Measurements from ENCODE around the gene PRDM11. TPM values are rescaled to one million over a fixed set of nuclear protein-coding genes. Genes with fewer than 3 reads are reported as not detected.

PRDM11 gene
- total RNA-seq, 1 experiment from 2014 or later, result 8.1 TPM

DNA sequence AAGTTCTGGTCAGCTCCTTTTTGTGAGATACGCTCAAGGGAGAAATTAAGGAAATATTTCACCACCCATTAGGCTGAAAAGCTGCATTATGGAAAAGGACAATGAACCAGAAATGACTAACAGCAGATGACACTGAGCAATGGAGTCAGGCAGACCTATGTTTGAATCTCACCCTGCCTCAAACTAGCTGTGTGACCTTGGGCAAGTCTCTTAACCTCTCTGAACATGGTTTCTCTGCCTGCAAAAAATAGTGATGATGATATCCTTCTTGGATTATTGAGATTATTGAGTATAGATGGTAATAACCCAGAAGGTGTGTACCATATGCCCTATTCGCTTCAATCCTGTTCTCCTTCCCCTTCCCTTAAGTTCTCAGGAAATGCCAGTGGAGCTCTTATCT is 2.9 kb upstream of the PRDM11 start:
- DNase-seq, result no peak
- intact Hi-C loops (cut with micrococcal nuclease; ENCODE audit: unreplicated experiment), result no loop called here
- BruUV-seq (replicated peaks), result no TSS peak
- H3K27me3 Mint-ChIP-seq (ENCODE audit: unreplicated experiment), result peaks cover 68% of the 10 kb centered on the region
- no peak overlapping the region for H3K4me3 Mint-ChIP-seq (ENCODE audit: low read depth, unreplicated experiment)
- CTCF ChIA-PET, result no interaction called here
- peaks cover under 1% of the 10 kb centered on the region for H3K4me1 Mint-ChIP-seq (ENCODE audit: low read depth, unreplicated experiment)
- H3K36me3 Mint-ChIP-seq (ENCODE audit: insufficient read depth, unreplicated experiment), result peaks cover 22% of the 10 kb centered on the region
- H3K27ac Mint-ChIP-seq (ENCODE audit: unreplicated experiment), result no peak overlapping the region
- TF ChIP-seq, protein P1, sequence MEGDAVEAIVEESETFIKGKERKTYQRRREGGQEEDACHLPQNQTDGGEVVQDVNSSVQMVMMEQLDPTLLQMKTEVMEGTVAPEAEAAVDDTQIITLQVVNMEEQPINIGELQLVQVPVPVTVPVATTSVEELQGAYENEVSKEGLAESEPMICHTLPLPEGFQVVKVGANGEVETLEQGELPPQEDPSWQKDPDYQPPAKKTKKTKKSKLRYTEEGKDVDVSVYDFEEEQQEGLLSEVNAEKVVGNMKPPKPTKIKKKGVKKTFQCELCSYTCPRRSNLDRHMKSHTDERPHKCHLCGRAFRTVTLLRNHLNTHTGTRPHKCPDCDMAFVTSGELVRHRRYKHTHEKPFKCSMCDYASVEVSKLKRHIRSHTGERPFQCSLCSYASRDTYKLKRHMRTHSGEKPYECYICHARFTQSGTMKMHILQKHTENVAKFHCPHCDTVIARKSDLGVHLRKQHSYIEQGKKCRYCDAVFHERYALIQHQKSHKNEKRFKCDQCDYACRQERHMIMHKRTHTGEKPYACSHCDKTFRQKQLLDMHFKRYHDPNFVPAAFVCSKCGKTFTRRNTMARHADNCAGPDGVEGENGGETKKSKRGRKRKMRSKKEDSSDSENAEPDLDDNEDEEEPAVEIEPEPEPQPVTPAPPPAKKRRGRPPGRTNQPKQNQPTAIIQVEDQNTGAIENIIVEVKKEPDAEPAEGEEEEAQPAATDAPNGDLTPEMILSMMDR (IDR thresholded peaks at IDR 0.05; ENCODE audit: unreplicated experiment), result no peak
- no peaks in the 10 kb centered on the region for H3K9me3 Mint-ChIP-seq (ENCODE audit: low read depth, unreplicated experiment)

DNA sequence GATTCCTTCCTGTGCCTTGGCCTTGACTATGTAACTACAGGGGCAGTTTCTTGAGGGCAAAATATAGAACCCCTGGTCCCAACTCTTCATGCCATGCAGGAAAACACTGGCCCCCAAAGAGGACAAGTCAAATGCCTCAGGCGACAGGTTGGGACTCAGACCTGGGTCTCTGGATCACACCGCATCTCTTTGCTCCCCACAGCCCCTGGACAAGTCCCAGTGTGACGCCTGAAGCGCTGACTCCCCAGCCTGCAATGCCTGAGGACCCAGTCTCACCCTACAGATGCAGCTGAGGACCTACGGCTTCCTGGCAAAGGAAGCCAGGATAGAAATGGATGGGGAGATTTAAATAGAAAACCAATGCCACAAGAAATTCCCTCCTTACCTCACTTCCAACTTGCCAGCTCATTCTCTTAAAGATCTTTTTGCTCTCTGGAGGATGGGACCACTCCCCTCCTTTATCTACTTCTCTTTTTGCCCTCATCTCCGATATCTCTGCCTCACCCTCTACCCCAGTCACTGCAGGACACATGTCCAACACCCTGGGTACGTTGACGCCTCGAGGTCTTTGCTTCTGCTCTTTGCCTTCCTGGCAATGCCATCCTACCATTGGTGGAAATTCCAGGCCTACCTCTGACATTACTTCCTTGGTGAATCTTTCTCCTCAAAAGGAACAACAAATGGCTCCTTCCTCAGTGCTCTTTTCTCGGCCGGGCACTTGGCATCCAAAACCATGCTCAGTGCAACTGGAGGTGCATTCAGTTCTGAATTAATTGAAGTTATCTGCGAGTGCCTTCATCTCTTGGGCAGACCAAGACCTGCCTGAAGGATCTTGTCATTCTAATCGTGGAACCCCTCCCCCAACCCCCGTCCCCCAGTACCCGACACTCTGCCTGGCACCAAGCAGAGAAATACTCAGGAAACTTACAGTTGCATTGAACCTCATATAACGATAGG is 2.0 kb upstream of the PRDM11 start:
- TF ChIP-seq, protein P1 (IDR thresholded peaks at IDR 0.05; ENCODE audit: unreplicated experiment), result no peak
- intact Hi-C loops (cut with micrococcal nuclease; ENCODE audit: unreplicated experiment), result no loop called here
- no TSS peak for BruUV-seq (replicated peaks)
- Mint-ChIP-seq H3K36me3 (ENCODE audit: insufficient read depth, unreplicated experiment) (peaks cover 26% of the 10 kb centered on the region), H3K4me1 (ENCODE audit: low read depth, unreplicated experiment) (peaks cover 8% of the 10 kb centered on the region), H3K9me3 (ENCODE audit: low read depth, unreplicated experiment) (peaks cover 2% of the 10 kb centered on the region), H3K4me3 (ENCODE audit: low read depth, unreplicated experiment) (no peak overlapping the region), H3K27ac (ENCODE audit: unreplicated experiment) (no peak overlapping the region), H3K27me3 (ENCODE audit: unreplicated experiment) (peaks cover 59% of the 10 kb centered on the region)
- DNase-seq, result no peak
- CTCF ChIA-PET, result no interaction called here

DNA sequence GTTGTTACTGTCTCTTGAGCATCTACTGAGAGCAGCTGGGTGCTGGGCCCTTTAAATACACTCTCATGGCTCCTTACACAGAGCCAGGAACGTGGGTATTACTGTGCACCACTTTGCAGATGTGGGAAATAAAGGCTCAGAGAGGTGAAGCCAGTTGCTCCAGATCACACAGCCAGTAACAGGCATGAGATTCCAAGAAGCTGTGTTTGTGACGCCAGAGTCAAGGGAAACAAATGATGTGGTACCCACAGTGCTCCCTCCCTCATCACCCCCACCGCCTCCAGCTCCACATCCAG is 1.4 kb upstream of the PRDM11 start:
- no peak for DNase-seq
- Mint-ChIP-seq H3K4me1 (ENCODE audit: low read depth, unreplicated experiment) (peaks cover 8% of the 10 kb centered on the region), H3K27me3 (ENCODE audit: unreplicated experiment) (peaks cover 52% of the 10 kb centered on the region), H3K9me3 (ENCODE audit: low read depth, unreplicated experiment) (peaks cover 2% of the 10 kb centered on the region), H3K4me3 (ENCODE audit: low read depth, unreplicated experiment) (no peak overlapping the region), H3K36me3 (ENCODE audit: insufficient read depth, unreplicated experiment) (peaks cover 26% of the 10 kb centered on the region), H3K27ac (ENCODE audit: unreplicated experiment) (no peak overlapping the region)
- no TSS peak for BruUV-seq (replicated peaks)
- intact Hi-C loops (cut with micrococcal nuclease; ENCODE audit: unreplicated experiment), result no loop called here
- TF ChIP-seq, protein P1 (IDR thresholded peaks at IDR 0.05; ENCODE audit: unreplicated experiment), result no peak
- CTCF ChIA-PET, result no interaction called here

DNA sequence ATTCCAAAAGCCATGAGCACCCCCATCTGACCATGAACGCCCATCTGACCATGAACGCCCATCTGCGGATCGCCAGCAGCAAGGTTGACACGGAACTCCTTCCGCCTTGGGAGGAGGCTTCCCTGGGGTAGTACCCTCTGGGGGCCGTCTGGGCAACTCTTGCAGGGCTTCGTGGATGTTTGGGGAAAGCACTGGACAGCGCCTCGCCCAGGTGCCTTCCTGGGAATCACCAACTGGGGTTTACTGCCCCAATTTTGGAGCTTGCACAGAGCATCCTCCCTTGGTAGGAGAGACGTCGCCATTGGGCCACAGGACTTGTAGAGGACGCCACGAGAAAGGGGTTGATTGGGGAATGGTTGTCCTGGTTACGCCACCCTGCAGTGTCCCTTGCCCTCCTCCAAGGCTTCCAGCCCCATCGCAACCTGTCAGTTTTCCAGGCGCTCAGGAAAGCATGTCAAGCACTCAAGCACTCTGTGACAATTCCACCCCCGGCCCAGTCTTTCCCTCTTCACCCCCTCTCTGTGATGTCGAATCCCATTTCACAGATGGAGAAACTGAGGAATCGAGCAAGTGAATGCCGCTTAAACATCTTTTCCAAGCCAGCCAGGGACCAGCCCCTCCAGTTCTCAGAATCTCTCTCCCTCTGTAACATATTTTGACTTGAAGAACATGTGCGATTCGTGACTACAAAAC is 914 bp upstream of the PRDM11 start:
- H3K9me3 Mint-ChIP-seq (ENCODE audit: low read depth, unreplicated experiment), result peaks cover 2% of the 10 kb centered on the region
- H3K36me3 Mint-ChIP-seq (ENCODE audit: insufficient read depth, unreplicated experiment), result peaks cover 26% of the 10 kb centered on the region
- peaks cover 47% of the 10 kb centered on the region for H3K27me3 Mint-ChIP-seq (ENCODE audit: unreplicated experiment)
- intact Hi-C loops (cut with micrococcal nuclease; ENCODE audit: unreplicated experiment), result no loop called here
- H3K4me1 Mint-ChIP-seq (ENCODE audit: low read depth, unreplicated experiment), result peaks cover 8% of the 10 kb centered on the region
- H3K27ac Mint-ChIP-seq (ENCODE audit: unreplicated experiment), result peak overlapping the region; percentile 88
- TF ChIP-seq, protein P1 (IDR thresholded peaks at IDR 0.05; ENCODE audit: unreplicated experiment), result no peak
- CTCF ChIA-PET, result no interaction called here
- H3K4me3 Mint-ChIP-seq (ENCODE audit: low read depth, unreplicated experiment), result peak overlapping the region; percentile 87
- DNase-seq, result peak; percentile 15
- no TSS peak for BruUV-seq (replicated peaks)
